ENCODE data around the gene POP4.

DNA sequence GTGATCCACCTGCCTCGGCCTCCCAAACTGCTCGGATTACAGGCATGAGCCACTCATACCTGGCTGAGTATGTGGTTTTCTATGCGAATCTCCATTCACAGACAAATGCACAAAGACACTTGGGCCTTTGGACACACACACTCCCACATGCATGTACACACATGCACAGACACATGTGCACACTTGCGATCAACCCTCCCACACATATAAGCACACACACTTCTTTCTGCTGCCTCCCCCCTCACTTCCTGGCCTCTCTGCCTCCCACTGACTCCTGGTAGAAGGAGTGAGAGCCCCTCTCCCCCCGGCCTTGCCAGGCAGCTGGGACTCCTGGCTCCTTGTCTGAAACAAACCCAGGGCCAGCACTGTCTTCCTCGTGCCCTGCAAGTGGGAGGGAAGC, 29.9 kb downstream of the POP4 start:
- TF ChIP-seq EP300 (IDR thresholded peaks at IDR 0.05) (no peak), POLR2AphosphoS5 (IDR thresholded peaks at IDR 0.05) (no peak), POLR2A (IDR thresholded peaks at IDR 0.05) (no peak)
- TF ChIP-seq, protein P1, sequence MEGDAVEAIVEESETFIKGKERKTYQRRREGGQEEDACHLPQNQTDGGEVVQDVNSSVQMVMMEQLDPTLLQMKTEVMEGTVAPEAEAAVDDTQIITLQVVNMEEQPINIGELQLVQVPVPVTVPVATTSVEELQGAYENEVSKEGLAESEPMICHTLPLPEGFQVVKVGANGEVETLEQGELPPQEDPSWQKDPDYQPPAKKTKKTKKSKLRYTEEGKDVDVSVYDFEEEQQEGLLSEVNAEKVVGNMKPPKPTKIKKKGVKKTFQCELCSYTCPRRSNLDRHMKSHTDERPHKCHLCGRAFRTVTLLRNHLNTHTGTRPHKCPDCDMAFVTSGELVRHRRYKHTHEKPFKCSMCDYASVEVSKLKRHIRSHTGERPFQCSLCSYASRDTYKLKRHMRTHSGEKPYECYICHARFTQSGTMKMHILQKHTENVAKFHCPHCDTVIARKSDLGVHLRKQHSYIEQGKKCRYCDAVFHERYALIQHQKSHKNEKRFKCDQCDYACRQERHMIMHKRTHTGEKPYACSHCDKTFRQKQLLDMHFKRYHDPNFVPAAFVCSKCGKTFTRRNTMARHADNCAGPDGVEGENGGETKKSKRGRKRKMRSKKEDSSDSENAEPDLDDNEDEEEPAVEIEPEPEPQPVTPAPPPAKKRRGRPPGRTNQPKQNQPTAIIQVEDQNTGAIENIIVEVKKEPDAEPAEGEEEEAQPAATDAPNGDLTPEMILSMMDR (IDR thresholded peaks at IDR 0.05), result no peak

Measured in upper lobe of left lung (tissue), 4 donors.